ENCODE measurements around the gene DNM3.

DNM3 gene

DNA sequence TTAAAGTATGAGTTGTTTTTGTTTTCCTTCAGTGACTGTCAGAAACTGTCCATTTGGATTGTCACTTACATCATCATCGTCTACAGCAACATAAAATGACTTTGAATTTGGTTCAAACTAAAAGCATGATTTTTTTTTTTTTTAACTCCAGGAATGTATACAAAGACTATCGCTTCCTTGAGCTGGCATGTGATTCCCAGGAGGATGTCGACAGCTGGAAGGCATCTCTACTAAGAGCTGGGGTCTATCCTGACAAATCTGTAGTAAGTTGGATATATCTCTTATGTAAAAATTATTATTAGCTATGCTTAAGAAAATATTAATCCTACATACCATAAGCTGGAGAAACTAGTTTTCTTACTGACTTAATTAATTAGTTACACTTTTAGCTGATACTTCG is 467.3 kb downstream of the DNM3 start:
- no peak overlapping the region for H2BK12ac ChIP-seq (ENCODE audit: low read length in 2 of 2)
- no peaks in the 10 kb centered on the region for H3K9me3 ChIP-seq (ENCODE audit: control insufficient read depth, low read length)
- 20% methylated on average over 1 of the region's 4 CpGs for WGBS

DNA sequence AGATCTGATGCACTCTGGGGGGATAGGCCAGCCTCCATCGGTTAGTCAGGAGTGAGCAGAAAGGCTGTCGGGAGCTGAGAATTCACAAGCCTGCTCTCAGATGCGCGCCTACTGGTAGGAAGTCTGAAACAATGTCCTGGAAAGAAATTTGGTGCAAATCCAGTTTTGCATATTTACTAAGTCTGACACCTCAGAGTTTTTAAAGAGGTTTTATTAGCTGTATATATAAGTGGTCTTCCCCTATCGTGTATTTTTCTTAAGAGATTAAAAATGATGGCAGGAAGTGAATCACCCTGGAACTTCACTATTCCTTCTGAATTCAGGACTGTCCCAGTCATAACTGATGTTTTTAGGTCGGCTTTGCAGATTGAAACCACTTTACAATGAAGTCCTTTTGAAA is 479.4 kb downstream of the DNM3 start:
- H4K8ac ChIP-seq (ENCODE audit: low read length): peak overlapping the region; percentile 88
- 54% methylated on average over 4 of the region's 6 CpGs for WGBS

More for the DNA sequence above, 467.3 kb downstream of the DNM3 start:
- H3K27ac ChIP-seq (ENCODE audit: low read length, poor library complexity, severe bottlenecking): no peak overlapping the region
- no peak overlapping the region for H2BK15ac ChIP-seq (ENCODE audit: low read depth, poor library complexity, severe bottlenecking)
- H2BK120ac ChIP-seq (ENCODE audit: low read depth, low read length): no peak overlapping the region
- peak; percentile 63 for DNase-seq
- no peak overlapping the region for H2AK5ac ChIP-seq (ENCODE audit: low read length, severe bottlenecking)
- H3K36me3 ChIP-seq (ENCODE audit: control insufficient read depth in 1 of 2, insufficient read depth in 2 of 2, low read depth in 1 of 2, low read length in 2 of 2): no peaks in the 10 kb centered on the region
- H3K4me2 ChIP-seq (ENCODE audit: low read length, poor library complexity, severe bottlenecking): no peak overlapping the region
- H4K8ac ChIP-seq (ENCODE audit: low read length): no peak overlapping the region
- no peak overlapping the region for H3K9ac ChIP-seq (ENCODE audit: low read length)
- H3K23ac ChIP-seq (ENCODE audit: low read length in 2 of 2): no peak overlapping the region
- H3K14ac ChIP-seq (ENCODE audit: low read length in 2 of 2): no peak overlapping the region
- no peak overlapping the region for H3K4me3 ChIP-seq (ENCODE audit: insufficient read depth in 1 of 2, low read depth in 1 of 2, low read length in 2 of 2)
- H3K4ac ChIP-seq (ENCODE audit: low read depth in 1 of 2, low read length in 2 of 2): no peak overlapping the region
- H2AFZ ChIP-seq (ENCODE audit: low read depth, low read length): no peak overlapping the region
- no peaks in the 10 kb centered on the region for H3K4me1 ChIP-seq (ENCODE audit: control insufficient read depth, insufficient read depth, low read depth, low read length)
- no peak overlapping the region for H2BK5ac ChIP-seq (ENCODE audit: low read depth, low read length, poor library complexity, severe bottlenecking)
- H3K27me3 ChIP-seq (ENCODE audit: control insufficient read depth in 1 of 2, insufficient read depth in 1 of 2, low read length in 2 of 2): no peaks in the 10 kb centered on the region
- H3K18ac ChIP-seq (ENCODE audit: low read depth in 1 of 2, low read length in 2 of 2): no peak overlapping the region
- H4K91ac ChIP-seq (ENCODE audit: low read length): no peak overlapping the region
- no peaks in the 10 kb centered on the region for H3K79me1 ChIP-seq (replicated peaks; ENCODE audit: low read length, poor library complexity, severe bottlenecking)

DNA sequence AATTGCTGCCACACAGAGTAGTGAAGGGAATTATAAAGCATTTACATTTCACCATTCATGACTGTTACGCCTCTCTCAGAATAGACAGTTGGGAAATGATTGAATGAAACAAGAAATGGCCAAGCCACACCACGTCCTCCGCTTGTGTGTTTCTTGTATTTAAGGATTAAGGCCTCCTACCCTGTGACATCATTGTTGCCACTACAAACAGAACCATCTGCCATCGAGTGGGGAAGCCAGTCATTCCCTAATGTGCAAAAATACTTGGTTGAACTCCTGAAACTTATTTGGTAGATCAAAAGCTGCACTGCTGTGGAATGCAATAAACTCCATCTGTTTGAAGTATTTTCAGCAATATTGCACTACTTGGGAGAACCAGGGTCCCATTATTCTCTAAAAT is 480.2 kb downstream of the DNM3 start:
- H3K9ac ChIP-seq (ENCODE audit: low read length): peak overlapping the region; percentile 93
- H3K4me2 ChIP-seq (ENCODE audit: low read length, poor library complexity, severe bottlenecking): no peak overlapping the region
- peak overlapping the region; percentile 60 to 75 for H3K4ac ChIP-seq (ENCODE audit: low read depth in 1 of 2, low read length in 2 of 2)
- H2BK15ac ChIP-seq (ENCODE audit: low read depth, poor library complexity, severe bottlenecking): no peak overlapping the region
- peak overlapping the region; percentile 95 for H3K27ac ChIP-seq (ENCODE audit: low read length, poor library complexity, severe bottlenecking)
- H3K9me3 ChIP-seq (ENCODE audit: control insufficient read depth, low read length): no peaks in the 10 kb centered on the region
- peak overlapping the region; percentile 64 for H2BK120ac ChIP-seq (ENCODE audit: low read depth, low read length)
- peak overlapping the region; percentile 9 to 94 for H2BK12ac ChIP-seq (ENCODE audit: low read length in 2 of 2)
- H3K4me3 ChIP-seq (ENCODE audit: insufficient read depth in 1 of 2, low read depth in 1 of 2, low read length in 2 of 2): peak overlapping the region in 1 of 2 experiments; percentile 69
- peak overlapping the region; percentile 5 for H2BK5ac ChIP-seq (ENCODE audit: low read depth, low read length, poor library complexity, severe bottlenecking)
- no peak overlapping the region for H4K91ac ChIP-seq (ENCODE audit: low read length)
- H2AK5ac ChIP-seq (ENCODE audit: low read length, severe bottlenecking): no peak overlapping the region
- no peaks in the 10 kb centered on the region for H3K36me3 ChIP-seq (ENCODE audit: control insufficient read depth in 1 of 2, insufficient read depth in 2 of 2, low read depth in 1 of 2, low read length in 2 of 2)
- peaks cover 3% of the 10 kb centered on the region for H3K79me1 ChIP-seq (replicated peaks; ENCODE audit: low read length, poor library complexity, severe bottlenecking)
- H3K4me1 ChIP-seq (ENCODE audit: control insufficient read depth, insufficient read depth, low read depth, low read length): peaks cover 9% of the 10 kb centered on the region
- no peak overlapping the region for H3K23ac ChIP-seq (ENCODE audit: low read length in 2 of 2)
- no peak overlapping the region for H2AFZ ChIP-seq (ENCODE audit: low read depth, low read length)
- no peak overlapping the region for H4K8ac ChIP-seq (ENCODE audit: low read length)
- no peaks in the 10 kb centered on the region for H3K27me3 ChIP-seq (ENCODE audit: control insufficient read depth in 1 of 2, insufficient read depth in 1 of 2, low read length in 2 of 2)
- no peak overlapping the region for H3K14ac ChIP-seq (ENCODE audit: low read length in 2 of 2)
- 35% methylated on average over 4 of the region's 4 CpGs for WGBS
- DNase-seq: peak; percentile 71
- H3K18ac ChIP-seq (ENCODE audit: low read depth in 1 of 2, low read length in 2 of 2): no peak overlapping the region

More for the DNA sequence above, 479.4 kb downstream of the DNM3 start:
- peak overlapping the region in 1 of 2 experiments; percentile 70 for H3K18ac ChIP-seq (ENCODE audit: low read depth in 1 of 2, low read length in 2 of 2)
- H3K27me3 ChIP-seq (ENCODE audit: control insufficient read depth in 1 of 2, insufficient read depth in 1 of 2, low read length in 2 of 2): no peaks in the 10 kb centered on the region
- peak overlapping the region in 1 of 2 experiments; percentile 89 for H2BK12ac ChIP-seq (ENCODE audit: low read length in 2 of 2)
- peak overlapping the region; percentile 95 for H3K27ac ChIP-seq (ENCODE audit: low read length, poor library complexity, severe bottlenecking)
- H3K9me3 ChIP-seq (ENCODE audit: control insufficient read depth, low read length): no peaks in the 10 kb centered on the region
- H2AK5ac ChIP-seq (ENCODE audit: low read length, severe bottlenecking): peak overlapping the region; percentile 33
- no peak overlapping the region for H3K4me3 ChIP-seq (ENCODE audit: insufficient read depth in 1 of 2, low read depth in 1 of 2, low read length in 2 of 2)
- H3K9ac ChIP-seq (ENCODE audit: low read length): peak overlapping the region; percentile 93
- no peak overlapping the region for H2BK5ac ChIP-seq (ENCODE audit: low read depth, low read length, poor library complexity, severe bottlenecking)
- no peak overlapping the region for H3K14ac ChIP-seq (ENCODE audit: low read length in 2 of 2)
- peaks cover 9% of the 10 kb centered on the region for H3K4me1 ChIP-seq (ENCODE audit: control insufficient read depth, insufficient read depth, low read depth, low read length)
- DNase-seq: peak; percentile 79
- peaks cover 3% of the 10 kb centered on the region for H3K79me1 ChIP-seq (replicated peaks; ENCODE audit: low read length, poor library complexity, severe bottlenecking)
- H3K36me3 ChIP-seq (ENCODE audit: control insufficient read depth in 1 of 2, insufficient read depth in 2 of 2, low read depth in 1 of 2, low read length in 2 of 2): no peaks in the 10 kb centered on the region
- peak overlapping the region; percentile 61 for H2BK120ac ChIP-seq (ENCODE audit: low read depth, low read length)
- peak overlapping the region; percentile 68 for H4K91ac ChIP-seq (ENCODE audit: low read length)
- H2BK15ac ChIP-seq (ENCODE audit: low read depth, poor library complexity, severe bottlenecking): no peak overlapping the region
- no peak overlapping the region for H2AFZ ChIP-seq (ENCODE audit: low read depth, low read length)
- no peak overlapping the region for H3K23ac ChIP-seq (ENCODE audit: low read length in 2 of 2)
- H3K4me2 ChIP-seq (ENCODE audit: low read length, poor library complexity, severe bottlenecking): no peak overlapping the region
- H3K4ac ChIP-seq (ENCODE audit: low read depth in 1 of 2, low read length in 2 of 2): no peak overlapping the region

DNA sequence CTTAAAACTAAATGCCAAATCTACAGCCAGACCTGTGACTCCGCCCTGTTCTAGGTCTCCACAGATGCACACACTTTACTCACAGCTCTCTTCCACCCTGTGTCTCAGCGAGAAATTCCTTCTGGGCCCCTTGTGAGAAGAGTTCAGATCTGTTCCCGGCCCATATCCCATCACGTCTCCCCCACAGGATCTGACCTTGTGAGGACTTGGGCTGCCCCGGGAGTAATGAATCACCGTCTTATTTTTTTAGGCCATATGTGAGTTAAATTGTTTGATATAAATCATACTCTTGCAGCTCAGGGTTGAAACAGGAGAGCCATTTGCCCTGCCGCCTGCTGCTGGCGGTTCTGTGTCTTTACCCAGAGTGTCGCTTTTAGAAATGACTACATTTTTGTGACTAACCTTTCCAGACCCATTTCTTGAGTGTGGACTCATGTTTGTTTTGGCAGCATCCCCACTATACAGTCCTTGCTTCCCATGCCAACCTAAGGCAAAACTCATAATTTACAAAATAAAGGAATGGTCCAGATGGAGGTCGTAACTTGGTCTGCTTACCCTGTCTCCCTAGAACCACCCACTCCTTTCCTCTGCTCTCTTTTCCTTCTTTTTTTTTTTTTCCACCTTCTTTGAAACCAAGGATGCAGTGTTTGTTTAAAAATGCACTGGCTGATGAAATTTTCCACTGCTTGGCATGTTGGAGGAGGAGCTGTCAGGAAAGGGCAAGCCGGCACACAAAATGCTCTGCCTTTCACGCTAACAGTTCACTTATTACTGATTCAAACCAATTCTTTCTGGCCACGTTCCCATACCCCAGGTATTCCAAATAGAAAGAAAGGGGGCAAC is 481.1 kb downstream of the DNM3 start:
- Histone ChIP-seq H2AK5ac (ENCODE audit: low read length, severe bottlenecking) (no peak overlapping the region), H3K18ac (ENCODE audit: low read depth in 1 of 2, low read length in 2 of 2) (peak overlapping the region; percentile 57 to 69), H3K36me3 (ENCODE audit: control insufficient read depth in 1 of 2, insufficient read depth in 2 of 2, low read depth in 1 of 2, low read length in 2 of 2) (no peaks in the 10 kb centered on the region), H3K27me3 (ENCODE audit: control insufficient read depth in 1 of 2, insufficient read depth in 1 of 2, low read length in 2 of 2) (no peaks in the 10 kb centered on the region), H2BK120ac (ENCODE audit: low read depth, low read length) (peak overlapping the region; percentile 27), H3K23ac (ENCODE audit: low read length in 2 of 2) (no peak overlapping the region), H3K4me2 (ENCODE audit: low read length, poor library complexity, severe bottlenecking) (peak overlapping the region; percentile 50), H3K79me1 (replicated peaks; ENCODE audit: low read length, poor library complexity, severe bottlenecking) (peaks cover 3% of the 10 kb centered on the region), H3K4me1 (ENCODE audit: control insufficient read depth, insufficient read depth, low read depth, low read length) (peaks cover 9% of the 10 kb centered on the region), H3K9me3 (ENCODE audit: control insufficient read depth, low read length) (no peaks in the 10 kb centered on the region), H2BK12ac (ENCODE audit: low read length in 2 of 2) (peak overlapping the region; percentile 6 to 51), H3K9ac (ENCODE audit: low read length) (peak overlapping the region; percentile 93), H3K4me3 (ENCODE audit: insufficient read depth in 1 of 2, low read depth in 1 of 2, low read length in 2 of 2) (peak overlapping the region in 1 of 2 experiments; percentile 69), H2BK5ac (ENCODE audit: low read depth, low read length, poor library complexity, severe bottlenecking) (peak overlapping the region; percentile 75), H3K4ac (ENCODE audit: low read depth in 1 of 2, low read length in 2 of 2) (peak overlapping the region in 1 of 2 experiments; percentile 17), H2BK15ac (ENCODE audit: low read depth, poor library complexity, severe bottlenecking) (no peak overlapping the region), H2AFZ (ENCODE audit: low read depth, low read length) (no peak overlapping the region), H3K14ac (ENCODE audit: low read length in 2 of 2) (no peak overlapping the region), H4K8ac (ENCODE audit: low read length) (no peak overlapping the region), H4K91ac (ENCODE audit: low read length) (peak overlapping the region; percentile 56), H3K27ac (ENCODE audit: low read length, poor library complexity, severe bottlenecking) (peak overlapping the region; percentile 95)
- DNase-seq: peak; percentile 89
- 23% methylated on average over 12 of the region's 13 CpGs for WGBS
